GM12878 (cell line): ENCODE data around the gene SCRN2.

Experiments used
- GABPA ChIP-seq: IDR thresholded peaks from 2 replicates; pipeline ENCODE4 v1.6.1; 2014; ENCODE audit warnings: antibody characterized with exemption, low read depth, mild to moderate bottlenecking, inconsistent platforms
- TF ChIP-seq, protein P1 (sequence below), 3 experiments: IDR thresholded peaks in 2 of 3; conservative IDR thresholded peaks in 1 of 3; 2 replicates each; pipeline ENCODE4 v1.5.1; 2011; ENCODE audit warnings: low read depth in 3 of 3, low read length in 3 of 3, mild to moderate bottlenecking in 3 of 3, control low read depth in 2 of 3, moderate library complexity in 2 of 3, inconsistent platforms in 1 of 3, mixed read lengths in 1 of 3; ENCODE audit not compliant: control insufficient read depth in 2 of 3, insufficient read depth in 1 of 3; ENCODE audit errors: extremely low read depth in 1 of 3

DNA sequence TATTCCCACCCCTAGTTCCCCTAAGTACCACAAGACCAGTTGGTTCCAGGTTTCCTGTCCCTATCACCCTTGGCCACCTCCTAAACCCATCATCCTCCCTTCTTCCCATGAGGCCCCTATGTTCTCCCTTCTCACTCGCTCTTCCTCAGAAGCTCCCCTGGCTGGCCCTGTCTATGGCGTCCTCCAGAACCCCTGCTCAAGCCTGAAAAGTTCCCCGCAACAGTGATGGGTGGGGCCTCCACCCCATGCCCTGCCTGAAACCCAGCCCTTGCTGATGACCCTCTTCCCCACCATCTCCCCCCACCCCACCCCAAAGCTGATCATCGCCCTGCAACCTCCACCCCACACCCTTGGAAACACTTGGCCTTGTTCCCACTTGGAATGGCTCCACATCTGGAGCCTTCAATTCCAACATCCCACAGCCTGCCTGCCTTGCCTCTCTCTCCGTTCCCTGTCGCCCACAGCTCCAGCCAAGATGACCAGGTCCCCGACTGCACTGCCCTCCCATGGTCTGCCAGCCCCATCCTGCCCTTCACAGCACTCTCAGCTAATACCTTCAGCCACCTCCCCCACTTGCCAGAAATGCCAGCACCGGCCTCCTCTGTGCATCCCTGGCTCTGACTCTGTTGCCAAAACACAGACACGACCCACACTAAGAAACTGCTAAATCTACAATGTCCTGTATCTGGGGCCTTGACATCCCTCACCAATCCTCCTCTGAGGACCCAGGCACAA is 30.0 kb downstream of the SCRN2 start:
- TF ChIP-seq GABPA: no peak
- TF ChIP-seq, protein P1, sequence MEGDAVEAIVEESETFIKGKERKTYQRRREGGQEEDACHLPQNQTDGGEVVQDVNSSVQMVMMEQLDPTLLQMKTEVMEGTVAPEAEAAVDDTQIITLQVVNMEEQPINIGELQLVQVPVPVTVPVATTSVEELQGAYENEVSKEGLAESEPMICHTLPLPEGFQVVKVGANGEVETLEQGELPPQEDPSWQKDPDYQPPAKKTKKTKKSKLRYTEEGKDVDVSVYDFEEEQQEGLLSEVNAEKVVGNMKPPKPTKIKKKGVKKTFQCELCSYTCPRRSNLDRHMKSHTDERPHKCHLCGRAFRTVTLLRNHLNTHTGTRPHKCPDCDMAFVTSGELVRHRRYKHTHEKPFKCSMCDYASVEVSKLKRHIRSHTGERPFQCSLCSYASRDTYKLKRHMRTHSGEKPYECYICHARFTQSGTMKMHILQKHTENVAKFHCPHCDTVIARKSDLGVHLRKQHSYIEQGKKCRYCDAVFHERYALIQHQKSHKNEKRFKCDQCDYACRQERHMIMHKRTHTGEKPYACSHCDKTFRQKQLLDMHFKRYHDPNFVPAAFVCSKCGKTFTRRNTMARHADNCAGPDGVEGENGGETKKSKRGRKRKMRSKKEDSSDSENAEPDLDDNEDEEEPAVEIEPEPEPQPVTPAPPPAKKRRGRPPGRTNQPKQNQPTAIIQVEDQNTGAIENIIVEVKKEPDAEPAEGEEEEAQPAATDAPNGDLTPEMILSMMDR (IDR thresholded peaks at IDR 0.05 in 2 of 3, conservative IDR thresholded peaks at IDR 0.05 in 1 of 3; ENCODE audit: control insufficient read depth in 2 of 3, extremely low read depth in 1 of 3, insufficient read depth in 1 of 3, low read depth in 3 of 3, low read length in 3 of 3): no peak
